ENCODE results near the gene METTL26.

METTL26 gene

DNA sequence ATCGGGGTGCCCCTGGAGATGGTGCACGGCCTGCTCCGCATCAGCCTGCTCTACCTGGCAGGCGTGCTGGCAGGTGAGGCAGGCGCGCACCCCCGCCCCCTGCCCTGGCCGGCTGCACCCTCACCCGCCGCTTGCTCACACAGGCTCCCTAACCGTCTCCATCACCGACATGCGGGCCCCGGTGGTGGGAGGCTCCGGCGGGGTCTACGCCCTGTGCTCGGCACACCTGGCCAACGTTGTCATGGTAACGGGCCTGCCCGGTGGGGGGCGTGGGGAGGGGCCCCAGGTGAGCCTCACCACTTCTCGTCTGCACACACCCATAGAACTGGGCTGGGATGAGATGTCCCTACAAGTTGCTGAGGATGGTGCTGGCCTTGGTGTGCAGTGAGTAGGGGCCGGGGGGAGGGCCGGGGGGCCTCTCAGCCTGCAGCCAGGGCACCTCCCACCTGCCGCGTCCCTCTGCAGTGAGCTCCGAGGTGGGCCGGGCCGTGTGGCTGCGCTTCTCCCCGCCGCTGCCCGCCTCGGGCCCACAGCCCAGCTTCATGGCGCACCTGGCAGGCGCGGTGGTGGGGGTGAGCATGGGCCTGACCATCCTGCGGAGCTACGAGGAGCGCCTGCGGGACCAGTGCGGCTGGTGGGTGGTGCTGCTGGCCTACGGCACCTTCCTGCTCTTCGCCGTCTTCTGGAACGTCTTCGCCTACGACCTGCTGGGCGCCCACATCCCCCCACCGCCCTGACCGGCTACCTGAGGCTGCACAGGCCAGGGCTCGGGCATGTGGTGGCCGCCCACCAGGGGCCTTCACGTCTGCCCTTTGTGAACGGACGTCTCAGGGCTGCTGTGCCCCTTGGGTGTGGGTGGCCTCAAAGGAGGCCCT is 41.4 kb upstream of the METTL26 start:
- DNase-seq (ENCODE audit: low read depth), result no peak
- TF ChIP-seq CTCF (conservative IDR thresholded peaks at IDR 0.05; ENCODE audit: low read depth, low read length), result no peak
- no peak overlapping the region for H3K4me3 ChIP-seq (ENCODE audit: low read length)

- TF ChIP-seq CTCF (conservative IDR thresholded peaks at IDR 0.05; ENCODE audit: low read depth, low read length), result no peak
- DNase-seq (ENCODE audit: low read depth), result no peak
- H3K4me3 ChIP-seq (ENCODE audit: low read length), result no peak overlapping the region
Observed at GRCh38 chr16:676913-677312, 40.8 kb upstream of the METTL26 start.

DNA sequence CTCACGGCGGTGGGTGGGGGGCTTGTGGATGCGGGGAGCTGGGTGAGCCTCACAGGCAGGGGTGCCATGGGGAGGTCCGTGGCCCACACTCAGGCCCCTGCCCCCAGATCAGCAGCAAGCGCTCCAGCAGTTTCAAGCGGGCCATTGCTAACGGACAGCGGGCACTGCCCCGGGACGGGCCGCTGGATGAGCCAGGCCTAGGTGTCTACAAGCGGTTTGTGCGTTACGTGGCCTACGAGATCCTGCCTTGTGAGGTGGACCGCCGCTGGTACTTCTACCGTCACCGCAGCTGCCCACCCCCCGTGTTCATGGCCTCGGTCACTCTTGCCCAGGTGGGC is 40.4 kb upstream of the METTL26 start:
- no peak for DNase-seq (ENCODE audit: low read depth)
- no peak for TF ChIP-seq CTCF (conservative IDR thresholded peaks at IDR 0.05; ENCODE audit: low read depth, low read length)
- no peak overlapping the region for H3K4me3 ChIP-seq (ENCODE audit: low read length)

GRCh38 chr16:675884-676564 is 39.9 kb upstream of the METTL26 start:
- DNase-seq (ENCODE audit: low read depth), result no peak
- no peak for TF ChIP-seq CTCF (conservative IDR thresholded peaks at IDR 0.05; ENCODE audit: low read depth, low read length)
- H3K4me3 ChIP-seq (ENCODE audit: low read length), result peak overlapping the region; percentile 46

DNA sequence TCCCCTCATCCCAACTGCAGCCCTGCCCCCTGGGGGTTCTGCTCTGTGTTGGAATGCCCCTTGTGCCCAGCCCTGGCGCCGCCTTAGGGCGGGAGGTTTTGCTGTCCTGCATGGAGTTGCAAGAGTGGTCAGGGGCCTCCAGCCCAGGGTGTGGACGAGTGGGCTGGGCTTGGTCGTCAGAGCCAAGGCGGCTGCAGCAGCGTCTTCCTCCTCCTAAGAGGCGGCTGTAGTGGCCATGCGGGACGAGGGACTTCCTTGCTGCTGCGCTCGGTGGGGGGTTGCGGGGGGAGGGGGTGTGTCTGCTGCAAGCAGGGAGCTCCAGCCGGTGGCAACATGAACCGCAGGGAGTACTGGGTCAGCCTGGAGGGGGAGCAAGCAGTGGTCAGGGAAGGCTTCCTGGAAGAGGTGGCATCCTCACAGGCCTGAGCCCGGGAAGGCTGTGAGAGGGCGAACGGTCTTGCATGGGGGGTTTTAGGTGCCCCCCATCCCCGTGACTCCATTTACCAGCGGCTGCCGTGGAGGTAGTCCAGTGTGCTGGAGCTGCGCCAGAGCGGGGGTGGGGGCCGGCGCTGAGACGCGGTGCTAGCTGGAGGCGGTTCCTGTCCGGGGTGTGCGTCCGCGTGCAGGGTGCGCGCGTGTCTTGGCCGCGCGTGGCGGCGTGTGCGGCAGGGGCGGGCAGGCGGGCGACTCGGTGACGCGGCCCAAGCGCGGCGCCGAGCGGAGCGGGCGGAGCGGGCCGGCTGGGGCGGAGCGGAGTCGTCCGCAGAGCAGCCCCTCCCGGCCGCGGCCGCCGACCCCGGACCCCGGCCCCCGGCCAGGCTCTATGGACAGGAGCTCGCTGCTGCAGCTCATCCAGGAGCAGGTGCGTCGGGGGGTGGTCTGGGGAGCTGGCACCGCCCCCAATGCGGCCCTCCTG is 39.1 kb upstream of the METTL26 start, which contains the start of gene RHBDL1:
RHBDL1 (plus strand) TSS at position 704 of the 916 bp plus-strand sequence; CDS start at position 824, 120 bp downstream.
- no peak for TF ChIP-seq CTCF (conservative IDR thresholded peaks at IDR 0.05; ENCODE audit: low read depth, low read length)
- peak within 1 kb of the TSS; percentile 46 for H3K4me3 ChIP-seq (ENCODE audit: low read length)
- DNase-seq (ENCODE audit: low read depth), result no peak

DNA sequence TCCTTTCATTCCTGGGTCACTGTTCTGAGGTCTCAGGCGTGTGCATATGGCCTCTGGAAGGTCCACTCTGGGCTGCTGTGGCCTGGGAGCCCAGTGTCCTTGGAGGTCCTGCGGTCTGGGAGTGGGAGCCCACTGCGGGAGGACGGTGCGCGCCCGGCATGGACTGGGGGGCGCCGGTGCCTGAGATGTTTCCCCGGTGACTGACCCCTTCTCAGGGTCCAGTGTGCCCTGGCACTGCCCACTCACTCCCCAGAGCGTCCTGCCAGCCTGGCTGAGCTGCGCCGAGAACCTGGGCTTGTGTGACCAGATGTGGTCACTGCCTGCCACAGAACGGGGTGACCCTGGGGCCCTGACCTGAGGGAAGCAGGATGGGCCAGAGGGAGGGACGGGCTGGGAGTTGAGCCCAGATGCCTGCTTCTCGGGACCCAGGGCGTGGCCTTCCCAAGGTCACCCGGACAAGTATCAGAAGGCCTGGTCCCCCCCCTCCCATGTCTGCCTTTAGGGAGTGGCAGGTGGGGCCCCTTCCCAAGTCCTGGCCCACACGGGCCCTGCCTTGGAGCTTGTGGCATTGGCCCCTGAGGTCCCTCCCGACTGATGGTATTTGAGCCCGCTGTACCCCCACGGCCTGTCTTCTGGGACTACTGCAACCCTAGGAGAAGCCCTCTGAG is 38.2 kb upstream of the METTL26 start:
- no peak for TF ChIP-seq CTCF (conservative IDR thresholded peaks at IDR 0.05; ENCODE audit: low read depth, low read length)
- no peak overlapping the region for H3K4me3 ChIP-seq (ENCODE audit: low read length)
- DNase-seq (ENCODE audit: low read depth), result no peak
